HUES6 (cell line): Measurements from ENCODE around the gene TMEM207.

Experiments used
- H3K27ac ChIP-seq: 2 replicates; pipeline ENCODE4 v1.7.0; 2013; ENCODE audit warnings: low read depth, mild to moderate bottlenecking, low read length, inconsistent platforms
- H3K27me3 ChIP-seq: 2 replicates; pipeline ENCODE4 v1.6.1; 2013; ENCODE audit warnings: low read length; ENCODE audit not compliant: control insufficient read depth, insufficient read depth
- H3K36me3 ChIP-seq: 2 replicates; pipeline ENCODE4 v1.6.1; 2013; ENCODE audit warnings: low read length; ENCODE audit not compliant: control insufficient read depth, insufficient read depth
- H3K4me1 ChIP-seq: 2 replicates; pipeline ENCODE4 v1.6.1; 2013; ENCODE audit warnings: low read length; ENCODE audit not compliant: control insufficient read depth, insufficient read depth
- H3K4me3 ChIP-seq: 2 replicates; pipeline ENCODE4 v1.5.1; 2013; ENCODE audit warnings: low read depth, low read length
- H3K9ac ChIP-seq: one replicate; pipeline ENCODE4 v1.6.1; 2013; ENCODE audit warnings: mild to moderate bottlenecking, low read length
- H3K9me3 ChIP-seq: 2 replicates; pipeline ENCODE4 v1.6.1; 2013; ENCODE audit warnings: low read depth, low read length; ENCODE audit not compliant: control insufficient read depth, insufficient read depth

TMEM207 gene

GRCh38 chr3:190449801-190450200 lies at the start of gene TMEM207:
TMEM207 (minus strand) TSS chr3:190449901; CDS start chr3:190449809, 92 bp downstream.
- Histone ChIP-seq H3K36me3 (no peaks in the 10 kb centered on the region), H3K4me3 (no peak within 1 kb of the TSS), H3K9me3 (no peaks in the 10 kb centered on the region), H3K27me3 (no peaks in the 10 kb centered on the region), H3K9ac (no peak within 1 kb of the TSS), H3K27ac (no peak within 1 kb of the TSS), H3K4me1 (no peaks in the 10 kb centered on the region)

GRCh38 chr3:190499122-190499521 lies 49.4 kb upstream of the TMEM207 start:
- Histone ChIP-seq H3K9me3 (no peaks in the 10 kb centered on the region), H3K4me1 (no peaks in the 10 kb centered on the region), H3K9ac (no peak overlapping the region), H3K4me3 (no peak overlapping the region), H3K36me3 (no peaks in the 10 kb centered on the region), H3K27me3 (no peaks in the 10 kb centered on the region), H3K27ac (no peak overlapping the region)

- H3K27ac ChIP-seq, result no peak overlapping the region
- no peaks in the 10 kb centered on the region for H3K9me3 ChIP-seq
- H3K27me3 ChIP-seq, result no peaks in the 10 kb centered on the region
- no peak overlapping the region for H3K4me3 ChIP-seq
- no peaks in the 10 kb centered on the region for H3K4me1 ChIP-seq
- no peak overlapping the region for H3K9ac ChIP-seq
- H3K36me3 ChIP-seq, result no peaks in the 10 kb centered on the region
Measured at GRCh38 chr3:190498293-190498692, 48.6 kb upstream of the TMEM207 start.

GRCh38 chr3:190497811-190498210 lies 48.1 kb upstream of the TMEM207 start:
- Histone ChIP-seq H3K9ac (no peak overlapping the region), H3K36me3 (no peaks in the 10 kb centered on the region), H3K27me3 (no peaks in the 10 kb centered on the region), H3K27ac (no peak overlapping the region), H3K4me3 (no peak overlapping the region), H3K4me1 (peaks cover 1% of the 10 kb centered on the region; the same call in 1 of the 2 replicates), H3K9me3 (no peaks in the 10 kb centered on the region)

- peaks cover 3% of the 10 kb centered on the region; the same call in 1 of the 2 replicates for H3K4me1 ChIP-seq
- no peaks in the 10 kb centered on the region for H3K36me3 ChIP-seq
- H3K27ac ChIP-seq, result no peak overlapping the region
- no peak overlapping the region for H3K9ac ChIP-seq
- H3K4me3 ChIP-seq, result no peak overlapping the region
- H3K27me3 ChIP-seq, result no peaks in the 10 kb centered on the region
- H3K9me3 ChIP-seq, result no peaks in the 10 kb centered on the region
Measured at GRCh38 chr3:190496859-190497258, 47.2 kb upstream of the TMEM207 start.

GRCh38 chr3:190495796-190496195 lies 46.1 kb upstream of the TMEM207 start:
- Histone ChIP-seq H3K4me1 (peaks cover 3% of the 10 kb centered on the region; the same call in 1 of the 2 replicates), H3K9me3 (no peaks in the 10 kb centered on the region), H3K4me3 (no peak overlapping the region), H3K27ac (no peak overlapping the region), H3K36me3 (no peaks in the 10 kb centered on the region), H3K27me3 (no peaks in the 10 kb centered on the region), H3K9ac (no peak overlapping the region)

- no peaks in the 10 kb centered on the region for H3K36me3 ChIP-seq
- no peaks in the 10 kb centered on the region for H3K27me3 ChIP-seq
- H3K9ac ChIP-seq, result no peak overlapping the region
- no peak overlapping the region for H3K27ac ChIP-seq
- H3K9me3 ChIP-seq, result no peaks in the 10 kb centered on the region
- H3K4me3 ChIP-seq, result no peak overlapping the region
- H3K4me1 ChIP-seq, result peaks cover 3% of the 10 kb centered on the region; the same call in 1 of the 2 replicates
Measured at GRCh38 chr3:190495354-190495753, 45.7 kb upstream of the TMEM207 start.

- Histone ChIP-seq H3K4me3 (no peak overlapping the region), H3K36me3 (no peaks in the 10 kb centered on the region), H3K27ac (no peak overlapping the region), H3K27me3 (no peaks in the 10 kb centered on the region), H3K9ac (no peak overlapping the region), H3K9me3 (no peaks in the 10 kb centered on the region), H3K4me1 (peaks cover 3% of the 10 kb centered on the region; the same call in 1 of the 2 replicates)
Measured at GRCh38 chr3:190494907-190495306, 45.2 kb upstream of the TMEM207 start.

- no peaks in the 10 kb centered on the region for H3K27me3 ChIP-seq
- H3K36me3 ChIP-seq, result no peaks in the 10 kb centered on the region
- H3K4me3 ChIP-seq, result no peak overlapping the region
- H3K9ac ChIP-seq, result no peak overlapping the region
- H3K27ac ChIP-seq, result no peak overlapping the region
- no peaks in the 10 kb centered on the region for H3K9me3 ChIP-seq
- H3K4me1 ChIP-seq, result peaks cover 3% of the 10 kb centered on the region; the same call in 1 of the 2 replicates
Measured at GRCh38 chr3:190492966-190493365, 43.3 kb upstream of the TMEM207 start.

GRCh38 chr3:190492129-190492528 lies 42.4 kb upstream of the TMEM207 start:
- H3K9me3 ChIP-seq, result no peaks in the 10 kb centered on the region
- H3K4me3 ChIP-seq, result no peak overlapping the region
- no peaks in the 10 kb centered on the region for H3K36me3 ChIP-seq
- peaks cover 3% of the 10 kb centered on the region; the same call in 1 of the 2 replicates for H3K4me1 ChIP-seq
- H3K9ac ChIP-seq, result no peak overlapping the region
- H3K27ac ChIP-seq, result no peak overlapping the region
- H3K27me3 ChIP-seq, result no peaks in the 10 kb centered on the region

- Histone ChIP-seq H3K4me3 (no peak overlapping the region), H3K4me1 (peaks cover 3% of the 10 kb centered on the region; the same call in 1 of the 2 replicates), H3K9ac (no peak overlapping the region), H3K27me3 (no peaks in the 10 kb centered on the region), H3K27ac (no peak overlapping the region), H3K36me3 (no peaks in the 10 kb centered on the region), H3K9me3 (no peaks in the 10 kb centered on the region)
Measured at GRCh38 chr3:190491533-190492054, 41.9 kb upstream of the TMEM207 start.
